OCI-LY1 (cell line): ENCODE data around the gene TGFBR1.
"Not testable (repeated sequence)": the region's sequence is repeated elsewhere in the genome, so short reads cannot be mapped to it uniquely, and the experiment has no call there.

ENCODE experiments used
- H2AFZ ChIP-seq: fragments of 200-600 bp; sonication (generic), shearing (Covaris generic); 2 replicates; pipeline ENCODE4 v1.6.0; 2014; ENCODE audit warnings: antibody characterized with exemption, mild to moderate bottlenecking, low read length
- H3F3A ChIP-seq: fragments of 200-600 bp; sonication (generic), shearing (Covaris generic); 2 replicates; pipeline ENCODE4 v1.6.0; 2014; ENCODE audit warnings: mild to moderate bottlenecking, antibody characterized with exemption, low read length, moderate library complexity; ENCODE audit not compliant: insufficient read depth
- H3K27ac ChIP-seq: fragments of 200-600 bp; sonication (generic); 2 replicates; pipeline ENCODE4 v1.5.1; 2014; ENCODE audit warnings: low read length, mixed run types, mild to moderate bottlenecking, low read depth; ENCODE audit not compliant: poor library complexity, severe bottlenecking
- H3K27me3 ChIP-seq: fragments of 200-600 bp; sonication (generic); 2 replicates; pipeline ENCODE4 v1.6.0; 2014; ENCODE audit warnings: antibody characterized with exemption, mild to moderate bottlenecking, low read length, moderate library complexity; ENCODE audit not compliant: insufficient read depth
- H3K36me3 ChIP-seq: fragments of 200-600 bp; sonication (generic); 2 replicates; pipeline ENCODE4 v1.6.1; 2014; ENCODE audit warnings: mild to moderate bottlenecking, antibody characterized with exemption, low read length, moderate library complexity, mixed read lengths; ENCODE audit not compliant: insufficient read depth
- H3K4me1 ChIP-seq: fragments of 200-600 bp; sonication (generic); 2 replicates; pipeline ENCODE4 v1.5.1; 2014; ENCODE audit warnings: mild to moderate bottlenecking, low read length, moderate library complexity; ENCODE audit not compliant: insufficient read depth, severe bottlenecking
- H3K4me2 ChIP-seq: fragments of 200-600 bp; sonication (generic), shearing (Covaris generic); 2 replicates; pipeline ENCODE4 v1.6.1; 2014; ENCODE audit warnings: low read length
- H3K4me3 ChIP-seq: fragments of 200-600 bp; sonication (generic); 2 replicates; pipeline ENCODE4 v1.5.1; 2014; ENCODE audit warnings: low read length, low read depth, mild to moderate bottlenecking, mixed read lengths; ENCODE audit not compliant: poor library complexity, severe bottlenecking
- H3K79me2 ChIP-seq: fragments of 200-600 bp; shearing (Covaris generic); 2 replicates; pipeline ENCODE4 v1.6.1; 2016; ENCODE audit warnings: mixed run types, low read length, mixed read lengths; ENCODE audit not compliant: insufficient read depth
- H3K9ac ChIP-seq: fragments of 200-600 bp; sonication (generic), shearing (Covaris generic); 2 replicates; pipeline ENCODE4 v1.6.1; 2014; ENCODE audit warnings: mild to moderate bottlenecking, low read length, mixed read lengths
- H3K9me2 ChIP-seq: fragments of 200-600 bp; sonication (generic), shearing (Covaris generic); 2 replicates; pipeline ENCODE4 v1.6.1; 2014; ENCODE audit warnings: low read depth, mild to moderate bottlenecking, low read length, mixed read lengths
- H3K9me3 ChIP-seq: fragments of 200-600 bp; shearing (Covaris generic); 2 replicates; pipeline ENCODE4 v1.6.1; 2014; ENCODE audit warnings: low read length, mixed read lengths
- H4K20me1 ChIP-seq: fragments of 200-600 bp; sonication (generic), shearing (Covaris generic); 2 replicates; pipeline ENCODE4 v1.6.0; 2016; ENCODE audit warnings: mild to moderate bottlenecking, low read length; ENCODE audit not compliant: insufficient read depth
- CTCF ChIP-seq: fragments of 200-600 bp; sonication (generic), shearing (Covaris generic); IDR thresholded peaks from 2 replicates; pipeline ENCODE4 v1.5.1; 2017; ENCODE audit warnings: mild to moderate bottlenecking, antibody characterized with exemption, low read length, moderate library complexity, mixed read lengths
- EZH2 ChIP-seq: fragments of 200-600 bp; sonication (generic), shearing (Covaris generic); IDR thresholded peaks from 2 replicates; pipeline ENCODE4 v1.8.0; 2017; ENCODE audit warnings: borderline replicate concordance, mixed run types, mild to moderate bottlenecking, antibody characterized with exemption, low read length, moderate library complexity, mixed read lengths

Gene TGFBR1

GRCh38 chr9:99093492-99093791 is 11.5 kb upstream of the TGFBR1 start:
- Histone ChIP-seq H3K4me1 (no peaks in the 10 kb centered on the region), H3K4me3 (no peak overlapping the region), H3K27ac (no peak overlapping the region), H3K9me2 (no peaks in the 10 kb centered on the region), H3K9me3 (peaks cover 8% of the 10 kb centered on the region; the same call in 1 of the 2 replicates), H3K79me2 (no peaks in the 10 kb centered on the region), H2AFZ (no peak overlapping the region), H3K36me3 (no peaks in the 10 kb centered on the region; the same call in 1 of the 2 replicates), H3K27me3 (peaks cover 5% of the 10 kb centered on the region; the same call in 1 of the 2 replicates), H3K4me2 (no peak overlapping the region), H4K20me1 (no peaks in the 10 kb centered on the region), H3F3A (no peaks in the 10 kb centered on the region), H3K9ac (no peak overlapping the region)
- TF ChIP-seq EZH2 (no peak), CTCF (no peak)

DNA sequence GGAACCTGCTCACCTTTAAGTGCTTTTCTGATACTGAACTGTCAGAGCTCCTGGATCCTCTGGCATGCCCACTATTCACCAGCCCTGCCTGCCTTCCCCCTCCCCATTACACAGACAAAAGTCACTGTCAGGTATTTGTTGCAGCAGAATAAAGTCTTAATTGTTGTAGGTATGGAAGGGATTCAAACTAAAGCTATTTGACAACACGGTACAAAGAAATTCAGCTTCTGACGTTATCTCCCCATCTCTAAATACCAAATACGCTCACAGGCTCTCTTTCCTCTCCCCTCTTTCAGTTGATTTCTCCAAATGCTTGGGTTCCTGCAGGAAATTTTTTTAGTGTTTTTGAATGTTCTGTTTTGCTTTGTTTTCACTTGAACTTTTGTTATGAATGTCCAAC is 9.3 kb upstream of the TGFBR1 start:
- H3F3A ChIP-seq: no peaks in the 10 kb centered on the region
- no peaks in the 10 kb centered on the region; the same call in 1 of the 2 replicates for H3K36me3 ChIP-seq
- no peak overlapping the region for H3K4me3 ChIP-seq
- H3K9me3 ChIP-seq: no peaks in the 10 kb centered on the region
- no peak overlapping the region for H3K27ac ChIP-seq
- H4K20me1 ChIP-seq: no peaks in the 10 kb centered on the region
- H3K27me3 ChIP-seq: peaks cover 2% of the 10 kb centered on the region; the same call in 1 of the 2 replicates
- no peak overlapping the region for H2AFZ ChIP-seq
- H3K4me2 ChIP-seq: no peak overlapping the region
- H3K9ac ChIP-seq: no peak overlapping the region
- no peak for TF ChIP-seq EZH2
- no peak for TF ChIP-seq CTCF
- no peaks in the 10 kb centered on the region for H3K79me2 ChIP-seq
- H3K9me2 ChIP-seq: no peaks in the 10 kb centered on the region
- no peaks in the 10 kb centered on the region for H3K4me1 ChIP-seq

GRCh38 chr9:99096409-99096808 is 8.5 kb upstream of the TGFBR1 start:
- H3K36me3 ChIP-seq: no peaks in the 10 kb centered on the region
- no peaks in the 10 kb centered on the region for H3K9me3 ChIP-seq
- no peak overlapping the region for H3K4me3 ChIP-seq
- H2AFZ ChIP-seq: no peak overlapping the region
- H3K79me2 ChIP-seq: no peaks in the 10 kb centered on the region
- H3K4me2 ChIP-seq: no peak overlapping the region
- H3K9ac ChIP-seq: no peak overlapping the region
- H3K4me1 ChIP-seq: no peaks in the 10 kb centered on the region
- H3K27me3 ChIP-seq: no peaks in the 10 kb centered on the region
- no peak overlapping the region for H3K27ac ChIP-seq
- TF ChIP-seq EZH2 (no peak), CTCF (no peak)
- no peaks in the 10 kb centered on the region for H3F3A ChIP-seq
- no peaks in the 10 kb centered on the region for H4K20me1 ChIP-seq
- no peaks in the 10 kb centered on the region for H3K9me2 ChIP-seq

- H2AFZ ChIP-seq, H3K79me2 ChIP-seq, H3K9me3 ChIP-seq, H3K27ac ChIP-seq, H3K27me3 ChIP-seq, H4K20me1 ChIP-seq, H3K36me3 ChIP-seq, H3K4me2 ChIP-seq, H3K4me1 ChIP-seq, H3K9ac ChIP-seq, H3F3A ChIP-seq, H3K4me3 ChIP-seq, H3K9me2 ChIP-seq: not testable (repeated sequence)
Measured at GRCh38 chr9:99099806-99100585, 4.9 kb upstream of the TGFBR1 start.
